ENCODE measurements around the gene DHODH. TPM values are rescaled to one million over a fixed set of nuclear protein-coding genes. Genes with fewer than 3 reads are reported as not detected.

Gene DHODH
- total and polyA plus RNA-seq, 2 donors, result 3.9 to 7.1 TPM

DNA sequence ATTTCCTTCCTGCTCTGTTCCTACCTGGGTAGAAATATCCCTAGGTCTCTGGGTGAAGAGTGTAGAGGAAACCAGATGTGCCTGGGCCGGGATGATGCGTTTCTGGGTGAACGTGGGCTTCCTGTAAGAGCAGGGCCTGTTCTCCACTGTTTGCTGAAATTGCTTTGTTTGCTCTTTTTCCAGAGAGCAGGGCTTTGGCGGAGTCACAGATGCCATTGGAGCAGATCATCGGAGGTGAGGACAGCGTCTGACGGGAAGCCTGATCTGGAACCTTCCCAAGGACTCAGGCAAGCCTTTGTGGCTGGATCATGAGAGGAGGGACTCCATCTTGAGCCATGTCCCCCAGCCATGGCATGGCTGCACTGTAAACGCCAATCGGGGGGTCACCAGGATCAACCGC is 15.4 kb downstream of the DHODH start:
- H3K4me3 ChIP-seq (ENCODE audit: low read depth, low read length), result no peak overlapping the region
- 88% methylated on average over 10 of the region's 10 CpGs for WGBS
- no peak for DNase-seq (ENCODE audit: extremely low spot score)
- no peaks in the 10 kb centered on the region for H3K36me3 ChIP-seq (ENCODE audit: insufficient read depth)
- no peak overlapping the region for H3K27ac ChIP-seq (ENCODE audit: low read depth)
- H3K4me1 ChIP-seq (ENCODE audit: insufficient read depth), result no peaks in the 10 kb centered on the region

DNA sequence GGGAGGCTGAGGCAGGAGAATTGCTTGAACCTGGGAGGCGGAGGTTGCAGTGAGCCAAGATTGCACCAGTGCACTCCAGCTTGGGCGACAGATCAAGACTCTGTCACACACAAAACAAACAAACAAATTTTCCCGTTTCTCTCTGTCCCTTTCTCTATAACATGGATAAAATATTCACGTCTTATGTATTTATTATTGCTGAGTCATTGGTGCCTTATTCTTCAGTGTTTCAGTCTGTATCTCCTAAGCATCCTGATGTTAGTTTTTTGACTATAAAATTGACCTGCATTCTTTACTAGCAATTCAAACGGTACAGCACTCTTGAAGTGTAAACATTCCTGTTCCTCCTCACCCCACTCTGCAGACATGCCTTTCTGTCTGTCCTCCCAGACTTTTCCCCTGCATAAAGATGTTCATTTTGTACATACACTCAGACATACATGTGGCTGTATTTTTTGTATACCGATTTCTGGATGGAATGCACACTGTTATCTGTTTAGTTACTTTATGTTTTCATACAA is 16.4 kb downstream of the DHODH start:
- no peak for DNase-seq (ENCODE audit: extremely low spot score)
- Histone ChIP-seq H3K36me3 (ENCODE audit: insufficient read depth) (no peaks in the 10 kb centered on the region), H3K4me1 (ENCODE audit: insufficient read depth) (no peaks in the 10 kb centered on the region), H3K4me3 (ENCODE audit: low read depth, low read length) (no peak overlapping the region), H3K27ac (ENCODE audit: low read depth) (no peak overlapping the region)
- 61% methylated on average over 6 of the region's 6 CpGs for WGBS

DNA sequence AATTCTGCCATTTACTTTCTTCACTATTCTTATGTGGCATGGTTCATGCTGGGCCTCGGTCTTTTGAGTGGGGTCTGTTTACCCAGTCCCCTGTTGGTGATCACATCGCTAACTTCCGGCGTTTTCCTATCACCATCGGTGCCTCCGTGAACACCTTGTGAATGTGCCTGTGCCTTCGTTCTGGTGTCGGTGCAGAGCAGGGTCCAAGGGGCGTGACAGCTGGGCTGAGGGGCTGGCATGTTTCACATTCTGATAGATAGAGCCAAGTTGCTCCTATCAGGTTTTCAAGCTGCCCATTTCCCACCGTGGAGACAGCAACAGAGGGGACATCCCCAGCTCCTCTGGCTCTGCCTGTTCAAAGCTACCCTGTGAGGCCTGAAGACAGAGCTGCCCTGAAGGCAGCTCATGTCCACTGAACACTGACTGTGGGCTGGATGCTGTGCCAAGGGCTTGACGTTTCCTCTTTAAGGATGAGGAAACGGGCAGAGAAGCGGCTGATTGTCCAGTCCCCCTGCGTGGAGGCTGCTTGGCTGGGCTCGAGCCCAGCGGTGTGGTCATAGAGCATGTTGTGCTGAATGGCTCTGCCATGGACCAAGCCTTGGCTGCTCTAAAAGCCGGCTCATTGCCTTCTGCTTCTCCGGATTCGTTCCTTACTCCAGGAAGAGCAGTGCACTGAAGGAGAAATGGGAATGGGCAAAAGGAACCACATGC is 17.0 kb downstream of the DHODH start:
- Histone ChIP-seq H3K4me3 (ENCODE audit: low read depth, low read length) (no peak overlapping the region), H3K4me1 (ENCODE audit: insufficient read depth) (no peaks in the 10 kb centered on the region), H3K36me3 (ENCODE audit: insufficient read depth) (no peaks in the 10 kb centered on the region), H3K27ac (ENCODE audit: low read depth) (no peak overlapping the region)
- no peak for DNase-seq (ENCODE audit: extremely low spot score)
- WGBS, result 85% methylated on average over 19 of the region's 19 CpGs

DNA sequence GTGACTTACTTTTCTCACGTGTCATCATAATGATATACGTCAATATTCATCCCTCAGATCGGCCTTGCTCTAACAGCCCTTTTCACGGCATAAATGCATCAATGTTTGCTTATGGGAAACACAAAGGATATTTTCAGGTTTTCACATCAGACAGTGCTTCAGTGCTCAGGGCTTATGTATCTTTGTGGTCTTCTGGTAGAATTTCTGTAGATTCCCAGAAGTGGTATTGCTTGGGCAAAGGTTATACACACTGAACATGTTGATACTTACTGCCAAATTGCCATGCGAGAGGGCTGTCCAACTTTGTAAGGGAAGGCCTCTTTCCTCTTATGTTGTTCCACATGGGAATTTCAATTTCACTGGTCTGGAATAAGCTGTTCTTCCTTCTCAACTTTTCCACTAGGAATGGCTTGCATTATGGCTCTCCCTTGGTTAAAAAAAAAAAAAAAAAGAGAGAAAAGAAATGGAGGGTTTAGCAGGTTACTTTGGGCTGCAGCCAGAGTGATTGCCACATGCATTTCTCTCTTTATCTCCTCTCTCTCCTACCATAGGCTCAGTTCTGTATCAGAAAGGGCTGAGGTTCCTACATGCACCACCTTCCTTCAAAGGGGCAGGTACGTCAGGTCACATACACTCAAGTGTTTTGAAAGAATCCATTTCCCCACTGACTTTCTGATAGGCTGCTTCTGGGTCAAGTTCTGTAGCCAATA is 19.3 kb downstream of the DHODH start:
- H3K36me3 ChIP-seq (ENCODE audit: insufficient read depth), result no peaks in the 10 kb centered on the region
- WGBS, result 94% methylated on average over 6 of the region's 6 CpGs

DNA sequence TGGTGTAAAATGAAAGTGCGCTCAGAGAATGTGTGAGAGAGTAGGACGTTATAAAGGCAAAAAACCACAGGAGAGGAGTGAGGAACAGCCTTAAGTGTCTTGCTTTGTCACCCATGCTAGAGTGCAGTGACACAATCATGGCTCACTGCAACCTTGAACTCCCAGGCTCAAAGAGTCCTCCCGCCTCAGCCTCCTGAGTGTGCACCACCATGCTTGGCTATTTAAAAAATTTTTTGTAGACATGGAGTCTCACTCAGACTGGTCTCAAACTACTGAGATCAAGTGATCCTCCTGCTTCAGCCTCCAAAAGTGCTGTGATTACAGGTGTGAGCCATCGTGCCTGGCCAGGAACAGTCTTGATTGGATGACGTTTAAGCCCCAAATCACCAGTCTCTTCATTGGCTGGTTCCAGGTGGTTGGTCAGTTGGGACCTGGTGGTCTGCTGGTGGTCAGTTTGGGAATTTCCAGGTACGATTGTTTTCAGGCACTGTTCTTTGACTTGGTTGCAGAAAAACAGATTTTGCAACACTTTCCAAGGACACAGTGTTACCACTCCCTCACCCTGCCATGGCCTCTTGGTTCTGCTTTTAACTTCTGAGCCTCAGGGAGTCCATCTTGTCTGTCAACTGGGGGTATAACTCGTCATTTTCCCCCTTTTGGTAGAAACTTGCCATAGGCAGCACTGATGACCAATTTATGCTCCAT is 21.2 kb downstream of the DHODH start:
- WGBS, result 87% methylated on average over 7 of the region's 7 CpGs
- DNase-seq (ENCODE audit: extremely low spot score), result no peak
- no peaks in the 10 kb centered on the region for H3K36me3 ChIP-seq (ENCODE audit: insufficient read depth)

More for the DNA sequence above, 19.3 kb downstream of the DHODH start:
- Histone ChIP-seq H3K4me3 (ENCODE audit: low read depth, low read length) (no peak overlapping the region), H3K4me1 (ENCODE audit: insufficient read depth) (no peaks in the 10 kb centered on the region), H3K27ac (ENCODE audit: low read depth) (no peak overlapping the region)
- DNase-seq (ENCODE audit: extremely low spot score), result no peak

DNA sequence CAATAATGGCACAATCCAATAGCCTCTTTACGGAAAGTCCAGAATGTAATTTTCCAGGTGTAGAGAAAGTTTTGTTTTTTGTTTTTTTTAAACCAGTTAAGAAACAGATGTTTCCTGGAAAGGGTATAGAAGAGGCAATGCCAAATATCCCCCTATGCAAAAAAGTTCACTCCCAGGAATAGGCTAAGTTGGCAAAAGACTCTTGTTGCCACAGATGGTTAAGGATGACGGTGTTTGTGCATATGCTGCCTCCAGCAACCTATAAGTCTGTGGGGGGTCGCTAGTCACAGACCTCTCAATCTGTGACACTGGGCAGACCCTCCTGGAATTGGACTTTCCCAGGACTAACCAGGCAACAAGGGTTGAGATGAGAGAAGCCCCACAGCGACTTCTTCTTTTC is 24.9 kb downstream of the DHODH start:
- no peaks in the 10 kb centered on the region for H3K4me1 ChIP-seq (ENCODE audit: insufficient read depth)
- 81% methylated on average over 4 of the region's 4 CpGs for WGBS
- DNase-seq (ENCODE audit: extremely low spot score), result no peak
- no peak overlapping the region for H3K27ac ChIP-seq (ENCODE audit: low read depth)
- H3K4me3 ChIP-seq (ENCODE audit: low read depth, low read length), result no peak overlapping the region
- no peaks in the 10 kb centered on the region for H3K36me3 ChIP-seq (ENCODE audit: insufficient read depth)

More for the DNA sequence above, 21.2 kb downstream of the DHODH start:
- Histone ChIP-seq H3K27ac (ENCODE audit: low read depth) (no peak overlapping the region), H3K4me1 (ENCODE audit: insufficient read depth) (no peaks in the 10 kb centered on the region), H3K4me3 (ENCODE audit: low read depth, low read length) (no peak overlapping the region)

GRCh38 chr16:72036098-72036497 is 27.6 kb downstream of the DHODH start:
- no peak for DNase-seq (ENCODE audit: extremely low spot score)
- Histone ChIP-seq H3K36me3 (ENCODE audit: insufficient read depth) (no peaks in the 10 kb centered on the region), H3K27ac (ENCODE audit: low read depth) (no peak overlapping the region), H3K4me1 (ENCODE audit: insufficient read depth) (no peaks in the 10 kb centered on the region), H3K4me3 (ENCODE audit: low read depth, low read length) (no peak overlapping the region)
- WGBS, result 78% methylated on average over 5 of the region's 5 CpGs

GRCh38 chr16:72042157-72042660 is 33.7 kb downstream of the DHODH start:
- 74% methylated on average over 2 of the region's 2 CpGs for WGBS
- no peak overlapping the region for H3K27ac ChIP-seq (ENCODE audit: low read depth)
- H3K36me3 ChIP-seq (ENCODE audit: insufficient read depth), result no peaks in the 10 kb centered on the region
- DNase-seq (ENCODE audit: extremely low spot score), result no peak
- H3K4me1 ChIP-seq (ENCODE audit: insufficient read depth), result no peaks in the 10 kb centered on the region
- H3K4me3 ChIP-seq (ENCODE audit: low read depth, low read length), result no peak overlapping the region

DNA sequence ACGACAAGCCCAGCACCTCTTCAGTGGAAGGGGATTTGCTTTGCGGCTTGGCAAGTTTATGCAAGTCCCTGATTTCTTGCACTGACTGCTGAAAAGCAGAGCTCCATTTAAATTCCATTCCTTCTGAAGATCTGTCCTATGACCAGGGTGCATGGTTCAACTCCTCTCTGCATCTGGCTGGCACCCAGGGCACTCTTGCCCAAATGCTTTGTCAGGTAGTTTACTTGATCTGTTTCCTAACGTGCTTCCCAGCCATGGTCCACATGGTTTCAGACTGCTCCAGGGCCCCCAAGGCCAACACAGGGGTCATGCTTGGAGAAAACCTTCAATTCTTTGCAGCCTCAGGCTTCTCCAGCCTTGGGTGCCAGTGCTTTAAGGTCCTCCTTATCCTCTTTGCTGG is 34.5 kb downstream of the DHODH start:
- H3K27ac ChIP-seq (ENCODE audit: low read depth), result no peak overlapping the region
- no peak overlapping the region for H3K4me3 ChIP-seq (ENCODE audit: low read depth, low read length)
- no peak for DNase-seq (ENCODE audit: extremely low spot score)
- no peaks in the 10 kb centered on the region for H3K4me1 ChIP-seq (ENCODE audit: insufficient read depth)
- no peaks in the 10 kb centered on the region for H3K36me3 ChIP-seq (ENCODE audit: insufficient read depth)
- WGBS, result 55% methylated on average over 3 of the region's 3 CpGs

- no peak for DNase-seq (ENCODE audit: extremely low spot score)
- H3K4me1 ChIP-seq (ENCODE audit: insufficient read depth), result no peaks in the 10 kb centered on the region
- no peak overlapping the region for H3K27ac ChIP-seq (ENCODE audit: low read depth)
- 96% methylated on average over 1 of the region's 1 CpG for WGBS
- no peaks in the 10 kb centered on the region for H3K36me3 ChIP-seq (ENCODE audit: insufficient read depth)
- H3K4me3 ChIP-seq (ENCODE audit: low read depth, low read length), result no peak overlapping the region
Measured at GRCh38 chr16:72043539-72043938, 35.0 kb downstream of the DHODH start.

- Histone ChIP-seq H3K4me1 (ENCODE audit: insufficient read depth) (no peaks in the 10 kb centered on the region), H3K4me3 (ENCODE audit: low read depth, low read length) (no peak overlapping the region), H3K36me3 (ENCODE audit: insufficient read depth) (no peaks in the 10 kb centered on the region), H3K27ac (ENCODE audit: low read depth) (no peak overlapping the region)
- 59% methylated on average over 6 of the region's 6 CpGs for WGBS
- no peak for DNase-seq (ENCODE audit: extremely low spot score)
Measured at GRCh38 chr16:72044296-72044695, 35.8 kb downstream of the DHODH start.

DNA sequence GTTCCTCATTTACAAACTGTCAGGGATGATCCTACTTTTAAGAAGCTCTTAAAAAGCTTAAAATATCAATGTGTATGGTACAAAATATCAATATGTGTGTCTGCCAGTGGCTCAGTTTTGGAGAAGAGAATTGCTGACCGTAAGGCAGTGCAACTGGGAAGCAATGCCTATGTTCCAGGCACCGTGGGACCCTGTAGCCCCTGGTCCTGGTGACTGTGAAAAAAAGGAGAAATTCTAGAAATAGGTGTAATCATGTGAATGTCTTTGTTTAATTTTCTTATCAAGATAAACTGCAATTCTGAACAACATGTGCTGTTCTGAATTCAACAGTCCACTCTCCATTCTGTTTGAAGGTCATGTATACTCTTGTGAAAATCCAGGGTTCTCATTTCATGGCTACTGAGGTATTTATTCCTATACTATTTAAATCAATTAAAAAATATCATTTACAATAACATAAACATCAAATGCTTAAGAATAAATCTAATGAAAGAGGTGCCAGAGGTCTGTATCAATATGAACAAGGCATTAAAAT is 36.3 kb downstream of the DHODH start:
- no peak overlapping the region for H3K27ac ChIP-seq (ENCODE audit: low read depth)
- 95% methylated on average over 2 of the region's 2 CpGs for WGBS
- H3K4me3 ChIP-seq (ENCODE audit: low read depth, low read length), result no peak overlapping the region
- no peaks in the 10 kb centered on the region for H3K36me3 ChIP-seq (ENCODE audit: insufficient read depth)
- no peaks in the 10 kb centered on the region for H3K4me1 ChIP-seq (ENCODE audit: insufficient read depth)
- no peak for DNase-seq (ENCODE audit: extremely low spot score)

DNA sequence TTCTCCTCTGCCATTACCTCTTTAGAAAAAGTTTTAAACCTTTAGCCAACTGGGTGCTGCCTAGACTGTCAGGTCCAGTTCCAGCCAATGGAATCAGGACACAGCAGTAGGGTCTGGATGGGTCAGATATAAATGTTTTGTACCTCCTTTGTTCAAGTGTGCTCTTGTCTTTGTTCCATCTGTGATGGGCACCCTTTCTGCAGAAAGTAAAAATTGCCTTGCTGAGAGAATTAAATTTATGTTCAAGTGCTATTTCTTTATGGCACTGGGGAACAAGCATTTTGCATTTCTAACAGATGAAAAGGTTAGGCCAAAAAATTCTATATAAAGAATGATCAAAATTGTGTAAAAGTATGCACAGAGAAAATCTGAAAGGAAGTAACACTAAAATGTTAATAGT is 40.6 kb downstream of the DHODH start:
- H3K27ac ChIP-seq (ENCODE audit: low read depth), result no peak overlapping the region
- no peak for DNase-seq (ENCODE audit: extremely low spot score)
- H3K36me3 ChIP-seq (ENCODE audit: insufficient read depth), result no peaks in the 10 kb centered on the region

More for the DNA sequence above, 40.6 kb downstream of the DHODH start:
- no peaks in the 10 kb centered on the region for H3K4me1 ChIP-seq (ENCODE audit: insufficient read depth)
- H3K4me3 ChIP-seq (ENCODE audit: low read depth, low read length), result no peak overlapping the region

Data from urinary bladder (tissue), 4 donors.